Hematopoietic multipotent progenitor cell treated with erythropoietin and hydrocortisone succinate and interleukin-3 and kit ligand, for 6 days (in vitro differentiated cells): ENCODE results near the gene CFD.
"Not testable (repeated sequence)": the region's sequence is repeated elsewhere in the genome, so short reads cannot be mapped to it uniquely, and the experiment has no call there.

Source experiments
- DNase-seq: peaks from one replicate; pipeline ENCODE4 v3.0.0-alpha.2; 2015

CFD gene

GRCh38 chr19:873561-874041, 14.1 kb downstream of the CFD start:
- no peak for DNase-seq

GRCh38 chr19:875265-875879, 15.9 kb downstream of the CFD start:
- DNase-seq: no peak

GRCh38 chr19:876089-876488, 16.6 kb downstream of the CFD start:
- no peak for DNase-seq

DNA sequence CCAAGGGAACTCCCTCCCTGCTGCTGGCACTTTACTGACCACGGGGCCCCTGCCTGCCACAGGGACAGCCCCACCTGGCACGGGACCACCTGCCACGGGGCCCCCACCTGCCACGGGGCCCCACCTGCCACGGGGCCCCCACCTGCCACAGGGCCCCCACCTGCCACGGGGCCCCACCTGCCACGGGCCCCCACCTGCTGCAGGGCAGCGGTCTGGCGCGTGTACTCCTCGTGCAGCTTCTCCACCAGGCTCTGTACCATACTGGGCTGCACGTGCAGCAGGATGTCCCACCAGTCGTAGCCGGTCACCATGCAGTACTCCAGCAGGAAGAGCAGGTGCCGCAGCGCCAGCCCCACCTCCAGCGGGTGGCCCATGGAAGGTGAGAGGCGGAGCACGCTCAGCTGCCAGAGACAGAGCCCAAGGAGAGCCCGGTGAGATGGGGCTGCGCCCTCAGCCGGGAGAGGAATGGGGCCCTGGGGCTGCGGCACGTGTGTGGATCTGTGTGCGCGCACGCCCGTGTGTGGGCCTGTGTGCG, 17.4 kb downstream of the CFD start:
- DNase-seq: no peak

GRCh38 chr19:877992-878660, 18.7 kb downstream of the CFD start:
- DNase-seq: not testable (repeated sequence)

DNA sequence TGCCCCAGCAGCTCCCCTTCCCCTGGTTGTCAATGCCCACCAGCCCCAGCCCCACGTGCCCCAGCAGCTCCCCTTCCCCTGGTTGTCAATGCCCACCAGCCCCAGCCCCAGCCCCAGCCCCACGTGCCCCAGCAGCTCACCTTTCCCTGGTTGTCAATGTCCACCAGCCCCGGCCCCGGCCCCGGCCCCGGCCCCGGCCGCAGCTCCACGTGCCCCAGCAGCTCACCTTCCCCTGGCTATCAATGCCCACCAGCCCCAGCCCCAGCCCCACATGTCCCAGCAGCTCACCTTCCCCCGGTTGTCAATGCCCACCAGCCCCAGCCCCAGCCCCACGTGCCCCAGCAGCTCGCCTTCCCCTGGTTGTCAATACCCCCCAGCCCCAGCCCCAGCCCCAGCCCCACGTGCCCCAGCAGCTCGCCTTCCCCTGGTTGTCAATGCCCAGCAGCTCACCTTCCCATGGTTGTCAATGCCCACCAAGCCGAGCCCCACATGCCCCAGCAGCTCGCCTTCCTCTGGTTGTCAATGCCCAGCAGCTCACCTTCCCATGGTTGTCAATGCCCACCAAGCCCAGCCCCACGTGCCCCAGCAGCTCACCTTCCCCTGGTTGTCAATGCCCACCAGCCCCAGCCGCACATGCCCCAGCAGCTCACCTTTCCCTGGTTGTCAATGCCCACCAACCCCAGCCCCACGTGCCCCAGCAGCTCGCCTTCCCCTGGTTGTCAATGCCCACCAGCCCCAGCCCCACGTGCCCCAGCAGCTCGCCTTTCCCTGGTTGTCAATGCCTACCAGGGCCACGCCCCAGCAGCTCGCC, 19.5 kb downstream of the CFD start:
- DNase-seq: not testable (repeated sequence)

DNA sequence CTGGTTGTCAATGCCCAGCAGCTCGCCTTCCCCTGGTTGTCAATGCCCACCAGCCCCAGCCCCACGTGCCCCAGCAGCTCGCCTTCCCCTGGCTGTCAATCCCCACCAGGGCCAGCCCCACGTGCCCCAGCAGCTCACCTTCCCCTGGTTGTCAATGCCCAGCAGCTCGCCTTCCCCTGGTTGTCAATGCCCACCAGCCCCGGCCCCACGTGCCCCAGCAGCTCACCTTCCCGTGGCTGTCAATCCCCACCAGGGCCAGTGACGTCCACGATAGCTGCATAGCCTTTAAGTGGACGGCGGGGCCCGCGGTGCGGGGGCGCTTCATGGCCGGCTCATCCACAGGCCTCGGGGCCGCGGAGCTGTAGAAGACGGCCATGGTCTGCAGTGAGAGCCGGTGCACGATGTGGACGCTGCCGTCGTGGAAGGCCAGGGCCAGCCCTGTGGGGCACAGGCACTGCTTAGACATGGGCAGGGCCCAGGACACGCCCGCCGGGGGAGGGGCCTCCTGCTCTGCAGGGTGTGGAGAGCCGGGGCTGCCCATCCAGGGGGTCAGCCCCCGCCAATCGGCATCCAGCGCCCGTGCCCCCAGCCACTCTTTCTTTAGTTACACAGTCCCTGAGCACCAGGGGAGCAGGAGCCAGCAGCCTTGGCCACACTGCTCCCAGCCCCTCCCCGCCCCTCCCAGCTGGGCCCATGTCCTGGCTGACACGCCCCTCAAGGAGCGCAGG, 20.4 kb downstream of the CFD start:
- no peak for DNase-seq

DNA sequence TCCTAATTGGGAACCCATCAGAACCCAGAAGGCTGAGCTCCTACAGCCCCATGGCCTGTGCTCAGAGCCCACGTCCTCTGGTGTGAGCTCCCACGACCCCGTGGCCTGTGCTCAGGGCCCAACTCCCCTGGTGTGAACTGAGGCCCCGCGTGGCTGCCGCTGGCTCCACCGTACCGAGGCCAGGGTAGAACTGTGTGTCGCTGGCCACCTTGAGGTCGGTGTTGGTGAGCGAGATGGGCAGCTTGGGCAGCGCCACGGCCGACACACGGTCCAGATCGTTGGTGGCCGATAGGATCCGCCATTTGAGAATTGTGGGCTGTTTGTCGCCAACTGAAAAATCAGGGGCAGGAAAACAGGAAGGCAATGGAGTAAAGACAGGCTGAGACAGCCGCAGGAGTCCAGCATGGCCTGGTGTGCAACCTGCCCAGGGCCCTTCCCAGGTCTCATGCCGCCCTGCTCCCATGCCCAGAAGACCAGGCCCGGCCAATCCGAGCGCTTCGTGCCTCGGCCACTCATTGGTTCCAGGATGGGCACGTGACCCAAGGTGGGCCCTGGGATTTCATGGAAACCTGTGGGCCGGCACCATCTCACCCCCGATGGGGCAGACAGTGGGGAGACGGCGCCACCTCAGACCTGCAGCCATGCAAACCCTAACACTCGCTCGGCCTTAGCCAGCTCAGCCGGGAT, 22.1 kb downstream of the CFD start:
- DNase-seq: no peak

- no peak for DNase-seq
These were observed 23.5 kb downstream of the CFD start for GRCh38 chr19:882871-883497.

DNA sequence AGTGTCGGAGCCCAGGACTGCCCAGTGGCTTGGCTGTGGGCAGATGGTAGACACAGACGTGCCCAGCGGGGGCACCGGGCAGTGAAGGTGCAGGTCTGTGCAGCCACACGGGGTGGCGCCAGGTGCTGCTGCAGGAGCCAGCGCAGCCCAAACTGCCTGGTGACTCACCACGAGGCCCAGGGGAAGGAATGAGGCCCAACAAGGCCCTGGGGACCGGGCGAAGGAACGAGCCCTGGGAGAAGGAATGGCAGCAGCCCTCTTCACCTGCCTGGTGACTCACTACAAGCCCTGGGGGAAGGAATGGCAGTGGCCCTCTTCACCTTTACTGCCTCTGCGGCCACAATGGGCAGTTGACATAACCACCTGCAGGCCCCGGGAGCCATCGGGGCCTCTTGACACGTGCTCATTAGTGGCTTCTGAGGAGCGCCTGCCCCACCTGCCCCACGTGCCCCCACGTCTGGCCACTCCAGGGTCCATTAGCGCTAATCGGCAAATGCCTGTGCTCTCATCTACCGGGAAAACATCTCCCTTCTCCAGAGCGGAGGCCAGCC, 24.3 kb downstream of the CFD start:
- no peak for DNase-seq

GRCh38 chr19:884420-885211, 25.2 kb downstream of the CFD start:
- DNase-seq: no peak

- DNase-seq: no peak
These were observed 26.2 kb downstream of the CFD start for GRCh38 chr19:885536-886224.

GRCh38 chr19:887072-887471, 27.6 kb downstream of the CFD start:
- DNase-seq: no peak

- no peak for DNase-seq
These were observed 28.1 kb downstream of the CFD start for GRCh38 chr19:887599-887998.

DNA sequence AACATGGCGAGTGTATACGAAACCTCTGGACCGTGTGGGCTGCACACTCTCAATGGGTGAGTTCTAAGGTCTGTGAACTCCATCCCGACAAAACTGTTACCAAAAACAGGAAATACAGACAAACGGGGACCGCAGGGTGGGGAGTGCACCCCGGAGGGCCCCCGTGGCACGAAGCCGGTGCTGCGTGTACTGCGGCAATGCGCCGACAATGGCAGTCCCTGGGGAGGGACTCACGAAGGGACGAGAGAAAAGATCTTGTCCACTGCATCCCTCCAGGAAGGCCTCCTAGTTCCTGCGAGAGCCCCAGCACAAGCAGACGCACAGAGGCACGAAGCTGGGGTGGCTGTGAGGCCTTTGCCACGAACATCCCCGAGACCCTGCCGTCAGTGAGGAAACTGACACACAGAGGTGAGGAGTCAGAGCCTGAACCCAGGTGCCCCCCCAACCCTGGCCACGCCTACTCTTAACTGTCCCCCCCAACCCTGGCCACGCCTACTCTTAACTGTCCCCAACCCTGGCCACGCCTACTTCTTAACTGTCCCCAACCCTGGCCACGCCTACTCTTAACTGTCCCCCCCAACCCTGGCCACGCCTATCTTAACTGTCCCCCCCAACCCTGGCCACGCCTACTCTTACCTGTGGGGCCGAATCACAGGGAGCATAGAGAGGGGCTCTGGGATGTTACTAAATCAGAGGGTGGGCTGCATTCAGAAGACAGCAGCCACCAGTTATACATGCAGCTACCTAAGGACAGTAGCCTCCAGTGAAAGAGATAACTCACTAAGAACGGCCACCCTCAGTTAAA, 29.3 kb downstream of the CFD start:
- DNase-seq: peak; percentile 78

- no peak for DNase-seq
These were observed 30.3 kb downstream of the CFD start for GRCh38 chr19:889662-890295.

DNA sequence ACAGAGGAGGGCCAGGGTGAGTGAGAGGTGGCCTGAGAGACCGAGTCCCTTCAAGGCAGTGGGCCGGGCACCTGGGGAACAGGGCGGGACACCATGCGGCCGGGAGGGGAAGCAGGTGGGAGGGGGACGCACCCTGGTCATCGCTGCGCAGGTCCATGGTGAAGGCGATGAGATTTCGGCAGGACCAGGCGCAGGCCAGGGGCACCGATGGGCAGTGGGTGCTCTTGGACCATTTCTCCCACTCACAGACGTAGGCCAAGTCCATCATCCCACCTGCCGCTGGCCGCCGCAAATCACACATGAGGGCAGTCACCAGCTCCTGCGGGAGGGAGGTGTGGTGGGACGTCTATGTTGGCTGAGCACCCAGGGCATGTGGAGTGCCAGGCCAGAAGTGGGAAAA, 31.4 kb downstream of the CFD start:
- DNase-seq: no peak

- not testable (repeated sequence) for DNase-seq
These were observed 32.1 kb downstream of the CFD start for GRCh38 chr19:891421-892200.
